ENCODE measurements around the gene KBTBD7. TPM values are rescaled to one million over a fixed set of nuclear protein-coding genes. Genes with fewer than 3 reads are reported as not detected.

KBTBD7 gene
- total and polyA plus RNA-seq, 9 of the 15 experiments (the other 6 are each of a cell fraction or from before 2014, with no cell fraction given): 1.8 to 4.4 (median 3.3) TPM

DNA sequence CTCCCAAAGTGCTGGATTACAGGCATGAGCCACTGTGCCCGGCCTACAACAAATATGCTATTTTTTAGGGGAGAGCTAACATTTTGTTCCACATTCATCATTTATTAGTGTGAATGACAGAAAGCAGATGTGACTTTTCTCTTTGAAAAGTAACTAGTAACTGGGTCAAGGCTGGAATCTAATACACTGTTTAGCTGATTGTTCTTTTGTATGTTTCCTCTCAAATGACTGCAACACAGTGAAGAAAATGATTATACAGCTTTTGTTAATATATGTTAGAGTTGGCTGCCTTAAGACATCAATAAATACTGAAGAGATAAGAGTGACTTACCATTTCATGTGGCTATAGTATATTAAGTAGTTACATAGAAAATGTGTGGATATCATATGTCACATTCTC is 42.0 kb upstream of the KBTBD7 start:
- H3K4me2 ChIP-seq (ENCODE audit: insufficient read depth, low read length): no peak overlapping the region
- no peaks in the 10 kb centered on the region for H3K27me3 ChIP-seq (ENCODE audit: control insufficient read depth in 2 of 2, insufficient read depth in 2 of 2, low read length in 2 of 2)
- no peaks in the 10 kb centered on the region for H3K9me1 ChIP-seq (ENCODE audit: control insufficient read depth, insufficient read depth, low read length)
- no peak overlapping the region for H3K9ac ChIP-seq (ENCODE audit: insufficient read depth in 1 of 2, low read depth in 2 of 2, low read length in 2 of 2)
- H4K20me1 ChIP-seq (replicated peaks; ENCODE audit: control insufficient read depth, insufficient read depth, low read length): no peaks in the 10 kb centered on the region
- H3K79me2 ChIP-seq (ENCODE audit: control insufficient read depth, insufficient read depth, low read length): no peaks in the 10 kb centered on the region
- FAIRE-seq (no peak), ATAC-seq (no peak), DNase-seq (ENCODE audit: extremely low read depth in 1 of 4, low spot score in 3 of 4) (no peak)
- no peak overlapping the region for H3K4me3 ChIP-seq
- no peaks in the 10 kb centered on the region for H3K4me1 ChIP-seq (replicated peaks in 1 of 2; ENCODE audit: control insufficient read depth in 2 of 2, insufficient read depth in 2 of 2, low read length in 2 of 2)
- BruUV-seq (replicated peaks): no TSS peak
- POLR2A ChIA-PET: no interaction called here
- TF ChIP-seq THRAP3 (IDR thresholded peaks at IDR 0.05; ENCODE audit: borderline replicate concordance): no peak
- TF ChIP-seq, protein P1, sequence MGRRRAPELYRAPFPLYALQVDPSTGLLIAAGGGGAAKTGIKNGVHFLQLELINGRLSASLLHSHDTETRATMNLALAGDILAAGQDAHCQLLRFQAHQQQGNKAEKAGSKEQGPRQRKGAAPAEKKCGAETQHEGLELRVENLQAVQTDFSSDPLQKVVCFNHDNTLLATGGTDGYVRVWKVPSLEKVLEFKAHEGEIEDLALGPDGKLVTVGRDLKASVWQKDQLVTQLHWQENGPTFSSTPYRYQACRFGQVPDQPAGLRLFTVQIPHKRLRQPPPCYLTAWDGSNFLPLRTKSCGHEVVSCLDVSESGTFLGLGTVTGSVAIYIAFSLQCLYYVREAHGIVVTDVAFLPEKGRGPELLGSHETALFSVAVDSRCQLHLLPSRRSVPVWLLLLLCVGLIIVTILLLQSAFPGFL (CRISPR knock-in tag; IDR thresholded peaks at IDR 0.05): no peak
- TF ChIP-seq, protein P2, sequence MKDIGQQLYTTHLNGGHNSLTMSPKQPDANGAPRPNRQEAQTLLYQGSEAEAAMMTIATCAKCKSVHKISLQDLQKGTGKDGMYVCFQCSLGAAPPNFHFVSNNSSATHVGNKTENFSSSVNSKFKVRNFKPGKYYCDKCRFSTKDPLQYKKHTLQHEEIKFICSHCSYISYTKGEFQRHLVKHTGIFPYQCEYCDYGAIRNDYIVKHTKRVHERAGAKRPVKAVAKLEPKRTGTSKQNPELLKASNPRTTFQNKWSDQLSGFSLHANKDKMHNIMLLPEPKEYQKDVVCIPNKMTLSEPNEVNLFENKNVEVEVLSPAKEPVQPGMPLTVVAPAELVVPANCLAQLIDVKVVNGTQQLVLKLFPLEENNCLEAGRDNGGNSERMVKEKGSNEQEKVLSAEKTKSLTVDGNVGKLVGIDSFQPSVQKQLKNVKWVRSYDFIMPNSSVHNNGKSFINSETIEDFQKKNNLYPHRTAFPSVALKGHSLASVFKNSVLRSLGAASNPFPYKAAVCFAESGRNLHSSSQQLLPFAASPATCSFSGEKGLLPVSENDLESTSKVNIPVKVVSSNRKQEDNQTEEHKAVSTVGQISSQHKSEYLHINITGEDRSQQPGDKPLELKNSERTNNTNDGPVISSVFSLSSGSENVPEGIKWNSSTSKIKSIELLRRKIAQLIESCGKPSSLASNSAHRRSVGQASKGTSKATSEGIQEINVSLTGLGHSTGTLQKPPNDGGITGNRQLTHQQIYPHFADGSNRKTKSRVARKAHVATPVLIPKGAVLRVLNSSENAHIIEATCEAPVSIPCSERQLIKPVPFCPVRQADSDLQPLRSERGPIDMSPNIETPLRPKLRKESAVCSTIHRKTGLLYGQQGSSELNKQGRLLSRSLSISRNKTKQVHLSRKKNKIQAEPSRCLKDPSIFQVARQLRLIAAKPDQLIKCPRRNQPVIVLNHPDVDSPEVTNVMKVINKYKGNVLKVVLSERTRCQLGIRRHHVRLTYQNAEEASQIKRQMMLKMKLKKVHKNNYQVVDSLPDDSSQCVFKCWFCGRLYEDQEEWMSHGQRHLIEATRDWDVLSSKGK (CRISPR knock-in tag; IDR thresholded peaks at IDR 0.05): no peak
- no peak for TF ChIP-seq RBM22 (IDR thresholded peaks at IDR 0.05; ENCODE audit: low read depth, low read length, poor library complexity, severe bottlenecking)
- TF ChIP-seq CREM (IDR thresholded peaks at IDR 0.05; ENCODE audit: low read depth): no peak
- TF ChIP-seq HLTF (IDR thresholded peaks at IDR 0.05): no peak
- no peak for TF ChIP-seq ZNF316 (IDR thresholded peaks at IDR 0.05)
- no peak for TF ChIP-seq ZNF79 (CRISPR knock-in tag; IDR thresholded peaks at IDR 0.05; ENCODE audit: low read depth)
- TF ChIP-seq CEBPB (tag; IDR thresholded peaks at IDR 0.05): no peak
- no peak for TF ChIP-seq ZNF778 (CRISPR knock-in tag; IDR thresholded peaks at IDR 0.05)
- TF ChIP-seq NR3C1 (CRISPR knock-in tag; IDR thresholded peaks at IDR 0.05): no peak
- TF ChIP-seq SIN3B (IDR thresholded peaks at IDR 0.05; ENCODE audit: low read depth): no peak
- WGBS (ENCODE audit: insufficient coverage, low coverage, missing lambda C conversion rate): 87% methylated on average over 1 of the region's 1 CpG
- peaks cover 19% of the 10 kb centered on the region; the same call in 2 of the 3 replicates for H3K36me3 ChIP-seq (ENCODE audit: control insufficient read depth, insufficient read depth, low read length)
- no peaks in the 10 kb centered on the region for H3K9me3 ChIP-seq (replicated peaks; ENCODE audit: control insufficient read depth, insufficient read depth, low read depth, low read length)
- H2AFZ ChIP-seq (ENCODE audit: low read depth, low read length): no peak overlapping the region
- CTCF ChIA-PET (ENCODE audit: low intra/inter-chr PET ratio): no interaction called here
- intact Hi-C loops (cut with micrococcal nuclease) (no loop called here), in situ Hi-C loops (cut with MboI) (no loop called here)
- H3K27ac ChIP-seq (ENCODE audit: extremely low read depth, low read depth, low read length): no peak overlapping the region
